OCI-LY7 (cell line): ENCODE data around the gene HES7.

Experiments used
- EZH2phosphoT487 ChIP-seq: fragments of 200-600 bp; sonication (generic); IDR thresholded peaks from 2 replicates; pipeline ENCODE4 v1.6.1; 2018; ENCODE audit warnings: low read depth, borderline replicate concordance, mild to moderate bottlenecking, mixed run types, antibody characterized with exemption, low read length, moderate library complexity, mixed read lengths
- TF ChIP-seq, protein P1 (sequence below): fragments of 200-600 bp; sonication (generic); conservative IDR thresholded peaks from 2 replicates; pipeline ENCODE4 v1.5.1; 2014; ENCODE audit warnings: mild to moderate bottlenecking, antibody characterized with exemption, low read length, moderate library complexity, mixed read lengths

- TF ChIP-seq, protein P1, sequence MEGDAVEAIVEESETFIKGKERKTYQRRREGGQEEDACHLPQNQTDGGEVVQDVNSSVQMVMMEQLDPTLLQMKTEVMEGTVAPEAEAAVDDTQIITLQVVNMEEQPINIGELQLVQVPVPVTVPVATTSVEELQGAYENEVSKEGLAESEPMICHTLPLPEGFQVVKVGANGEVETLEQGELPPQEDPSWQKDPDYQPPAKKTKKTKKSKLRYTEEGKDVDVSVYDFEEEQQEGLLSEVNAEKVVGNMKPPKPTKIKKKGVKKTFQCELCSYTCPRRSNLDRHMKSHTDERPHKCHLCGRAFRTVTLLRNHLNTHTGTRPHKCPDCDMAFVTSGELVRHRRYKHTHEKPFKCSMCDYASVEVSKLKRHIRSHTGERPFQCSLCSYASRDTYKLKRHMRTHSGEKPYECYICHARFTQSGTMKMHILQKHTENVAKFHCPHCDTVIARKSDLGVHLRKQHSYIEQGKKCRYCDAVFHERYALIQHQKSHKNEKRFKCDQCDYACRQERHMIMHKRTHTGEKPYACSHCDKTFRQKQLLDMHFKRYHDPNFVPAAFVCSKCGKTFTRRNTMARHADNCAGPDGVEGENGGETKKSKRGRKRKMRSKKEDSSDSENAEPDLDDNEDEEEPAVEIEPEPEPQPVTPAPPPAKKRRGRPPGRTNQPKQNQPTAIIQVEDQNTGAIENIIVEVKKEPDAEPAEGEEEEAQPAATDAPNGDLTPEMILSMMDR: no peak
- TF ChIP-seq EZH2phosphoT487: no peak
These were observed 18.4 kb upstream of the HES7 start for GRCh38 chr17:8142158-8142886.
